Breast epithelium (tissue), 4 donors: Measurements from ENCODE around the gene MAJIN. TPM values are rescaled to one million over a fixed set of nuclear protein-coding genes. Genes with fewer than 3 reads are reported as not detected.

Source experiments
- DNase-seq, 2 donors: peaks; one replicate each; pipeline ENCODE4 v3.0.0-alpha.2; 2019; ENCODE audit warnings: low spot score in 2 of 2
- H3K27ac ChIP-seq, 2 donors: fragments of 200-600 bp; sonication (generic) in 1 of 2; one replicate each; pipeline ENCODE4 v1.5.1; 2016 to 2019; ENCODE audit warnings: mild to moderate bottlenecking in 1 of 2
- H3K27me3 ChIP-seq, 2 donors: fragments of 200-600 bp; sonication (generic) in 1 of 2; one replicate each; pipeline versions ENCODE4 v1.5.1 to v1.6.0; 2017 to 2019; ENCODE audit warnings: control low read depth in 1 of 2, mild to moderate bottlenecking in 1 of 2
- H3K36me3 ChIP-seq: fragments of 200-600 bp; one replicate; pipeline ENCODE4 v1.5.1; 2019
- H3K4me1 ChIP-seq, 2 donors: fragments of 200-600 bp; sonication (generic); one replicate each; pipeline ENCODE4 v1.5.1; 2016 to 2019; ENCODE audit warnings: control low read depth in 1 of 2
- H3K4me3 ChIP-seq, 3 donors: fragments of 200-600 bp; sonication (generic); 1 replicate in 2 of 3; 2 replicates in 1 of 3; pipeline ENCODE4 v1.5.1; 2016 to 2019; ENCODE audit warnings: mild to moderate bottlenecking in 3 of 3, moderate library complexity in 2 of 3
- H3K9me3 ChIP-seq, 2 donors: fragments of 200-600 bp; sonication (generic) in 1 of 2; one replicate each; pipeline ENCODE4 v1.5.1; 2016 to 2019; ENCODE audit warnings: control low read depth in 1 of 2
- POLR2A ChIP-seq: fragments of 450-650 bp; IDR thresholded peaks from one replicate; pipeline ENCODE4 v1.6.1; 2016; ENCODE audit warnings: antibody characterized with exemption, mild to moderate bottlenecking, moderate library complexity
- POLR2AphosphoS5 ChIP-seq, 3 donors: sonication (generic); formaldehyde crosslinking; IDR thresholded peaks; one replicate each; pipeline ENCODE4 v1.6.1; 2017; ENCODE audit warnings: antibody characterized with exemption in 3 of 3
- intact Hi-C: fragments of 100-400 bp; cut with DNase I; formaldehyde crosslinking; loops from one replicate; pipeline ENCODE4 v1.15.1; 2023; ENCODE audit warnings: low total_unique reads
- total RNA-seq, 3 donors: library from RNA; depleted of rRNA; stranded (reverse); fragments of >200 nt; gene quantifications; one replicate each; pipeline ENCODE4 v1.1.0, GENCODE V29; 2016
- TF ChIP-seq, protein P1 (sequence below), 3 donors: fragments of 450-650 bp; IDR thresholded peaks; one replicate each; pipeline ENCODE4 v1.5.1; 2016 to 2017; ENCODE audit warnings: antibody characterized with exemption in 3 of 3, mild to moderate bottlenecking in 3 of 3, moderate library complexity in 3 of 3

MAJIN gene
- total RNA-seq, 3 donors from 2014 or later: not detected

DNA sequence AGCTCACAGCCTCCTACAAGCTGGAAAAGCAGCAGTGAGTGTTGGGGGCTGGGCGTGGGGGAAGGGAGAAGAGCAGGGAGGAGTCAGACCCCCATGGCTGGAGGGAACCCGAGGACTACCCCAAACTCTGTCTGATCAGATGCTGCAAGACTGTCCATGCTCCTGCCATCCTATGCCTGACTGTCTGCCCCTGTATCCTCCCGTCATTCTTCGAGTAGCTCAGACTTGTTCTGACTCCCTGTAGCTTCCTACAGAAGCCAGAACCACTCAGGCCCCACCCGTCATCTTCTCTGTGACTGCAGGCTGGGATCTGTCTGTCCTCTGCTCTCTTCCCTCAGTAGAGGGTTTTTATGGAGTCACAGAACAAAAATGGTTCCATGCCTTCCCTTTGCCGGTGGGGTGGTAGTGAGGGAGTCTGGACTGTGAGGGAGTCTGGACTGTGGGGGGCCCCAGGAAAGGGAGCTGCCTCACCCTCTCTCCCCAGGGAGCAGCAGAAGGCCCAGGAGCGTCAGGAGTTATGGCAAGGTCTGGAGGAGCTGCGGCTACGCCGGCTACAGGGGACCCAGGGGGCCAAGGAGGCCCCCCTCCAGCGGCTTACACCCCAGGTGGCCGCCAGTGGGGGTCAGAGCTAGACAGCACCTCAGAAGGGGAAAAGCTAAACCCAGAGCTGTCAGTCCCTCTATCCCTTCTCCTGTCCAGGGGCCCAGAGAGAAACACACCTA, 38.5 kb downstream of the MAJIN start:
- Histone ChIP-seq H3K4me1 (no peaks in the 10 kb centered on the region), H3K4me3 (no peak overlapping the region), H3K36me3 (peaks cover 4% of the 10 kb centered on the region), H3K9me3 (no peaks in the 10 kb centered on the region), H3K27ac (no peak overlapping the region), H3K27me3 (no peaks in the 10 kb centered on the region)
- TF ChIP-seq POLR2AphosphoS5 (IDR thresholded peaks at IDR 0.05) (no peak), POLR2A (no peak)
- TF ChIP-seq, protein P1, sequence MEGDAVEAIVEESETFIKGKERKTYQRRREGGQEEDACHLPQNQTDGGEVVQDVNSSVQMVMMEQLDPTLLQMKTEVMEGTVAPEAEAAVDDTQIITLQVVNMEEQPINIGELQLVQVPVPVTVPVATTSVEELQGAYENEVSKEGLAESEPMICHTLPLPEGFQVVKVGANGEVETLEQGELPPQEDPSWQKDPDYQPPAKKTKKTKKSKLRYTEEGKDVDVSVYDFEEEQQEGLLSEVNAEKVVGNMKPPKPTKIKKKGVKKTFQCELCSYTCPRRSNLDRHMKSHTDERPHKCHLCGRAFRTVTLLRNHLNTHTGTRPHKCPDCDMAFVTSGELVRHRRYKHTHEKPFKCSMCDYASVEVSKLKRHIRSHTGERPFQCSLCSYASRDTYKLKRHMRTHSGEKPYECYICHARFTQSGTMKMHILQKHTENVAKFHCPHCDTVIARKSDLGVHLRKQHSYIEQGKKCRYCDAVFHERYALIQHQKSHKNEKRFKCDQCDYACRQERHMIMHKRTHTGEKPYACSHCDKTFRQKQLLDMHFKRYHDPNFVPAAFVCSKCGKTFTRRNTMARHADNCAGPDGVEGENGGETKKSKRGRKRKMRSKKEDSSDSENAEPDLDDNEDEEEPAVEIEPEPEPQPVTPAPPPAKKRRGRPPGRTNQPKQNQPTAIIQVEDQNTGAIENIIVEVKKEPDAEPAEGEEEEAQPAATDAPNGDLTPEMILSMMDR (IDR thresholded peaks at IDR 0.05): no peak
- intact Hi-C loops: no loop called here
- no peak for DNase-seq

DNA sequence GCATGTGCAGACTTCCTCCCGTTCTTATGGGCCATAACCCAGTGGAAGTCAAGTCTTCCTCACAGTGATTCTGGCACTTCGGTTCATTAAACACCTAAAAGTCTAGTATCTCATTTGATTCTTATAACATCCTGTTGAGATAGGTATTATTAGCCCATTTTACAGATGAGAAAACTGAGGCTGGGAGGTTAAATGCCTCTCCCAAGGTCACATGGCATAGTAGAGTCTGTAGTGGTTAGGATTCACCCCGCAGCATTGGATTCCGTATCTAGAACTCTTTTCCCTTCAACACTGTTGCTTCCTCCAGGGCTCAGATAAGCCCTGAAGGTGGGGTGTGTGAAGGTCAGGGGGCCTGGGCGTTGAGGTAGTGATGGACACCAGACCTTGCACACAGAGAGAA, 39.6 kb downstream of the MAJIN start:
- Histone ChIP-seq H3K9me3 (no peaks in the 10 kb centered on the region), H3K4me1 (no peaks in the 10 kb centered on the region), H3K36me3 (peaks cover 4% of the 10 kb centered on the region), H3K27me3 (no peaks in the 10 kb centered on the region), H3K4me3 (no peak overlapping the region), H3K27ac (no peak overlapping the region)
- TF ChIP-seq POLR2A (no peak), POLR2AphosphoS5 (IDR thresholded peaks at IDR 0.05) (no peak)
- TF ChIP-seq, protein P1 (IDR thresholded peaks at IDR 0.05): no peak
- DNase-seq: no peak
- intact Hi-C loops: no loop called here

DNA sequence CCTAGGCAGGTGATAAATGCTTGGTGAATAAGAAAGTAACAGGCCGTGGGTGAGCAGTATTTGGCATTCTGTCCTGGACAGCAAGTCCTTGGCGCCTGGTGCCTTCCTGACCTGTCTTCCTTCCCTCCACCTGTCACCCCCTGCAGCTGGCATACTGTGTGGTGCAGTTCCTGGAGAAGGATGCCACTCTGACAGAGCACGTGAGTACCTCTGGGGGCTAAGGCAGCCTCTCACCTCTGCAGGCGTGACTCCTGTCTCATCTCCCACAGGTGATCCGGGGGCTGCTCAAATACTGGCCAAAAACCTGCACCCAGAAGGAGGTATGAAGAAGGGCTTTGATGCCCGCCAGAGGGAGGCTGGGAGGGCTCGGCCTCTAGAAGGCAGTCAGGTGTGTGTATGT, 40.6 kb downstream of the MAJIN start:
- Histone ChIP-seq H3K4me1 (no peaks in the 10 kb centered on the region), H3K36me3 (peaks cover 4% of the 10 kb centered on the region), H3K4me3 (no peak overlapping the region), H3K9me3 (no peaks in the 10 kb centered on the region), H3K27me3 (no peaks in the 10 kb centered on the region), H3K27ac (no peak overlapping the region)
- no peak for DNase-seq
- intact Hi-C loops: no loop called here
- no peak for TF ChIP-seq POLR2AphosphoS5 (IDR thresholded peaks at IDR 0.05)
- TF ChIP-seq POLR2A: no peak
- TF ChIP-seq, protein P1 (IDR thresholded peaks at IDR 0.05): no peak

DNA sequence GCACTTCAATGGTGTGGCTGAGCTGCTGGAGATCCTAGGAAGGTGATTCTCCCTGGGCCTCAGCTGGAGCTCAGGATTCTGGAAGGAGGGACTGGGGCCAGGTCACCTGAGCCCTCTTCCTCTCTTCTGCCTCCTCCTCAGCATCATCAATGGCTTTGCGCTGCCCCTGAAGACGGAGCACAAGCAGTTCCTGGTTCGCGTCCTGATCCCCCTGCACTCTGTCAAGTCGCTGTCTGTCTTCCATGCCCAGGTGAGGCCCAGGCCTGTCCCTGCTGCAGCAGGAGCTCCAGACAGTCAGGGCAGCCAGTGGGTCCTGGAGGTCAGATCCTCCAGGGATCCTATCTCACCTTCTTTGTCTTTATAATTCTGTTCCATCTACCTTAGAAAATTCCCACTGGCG, 41.6 kb downstream of the MAJIN start:
- TF ChIP-seq POLR2A (no peak), POLR2AphosphoS5 (IDR thresholded peaks at IDR 0.05) (no peak)
- TF ChIP-seq, protein P1 (IDR thresholded peaks at IDR 0.05): no peak
- DNase-seq: no peak
- intact Hi-C loops: no loop called here
- Histone ChIP-seq H3K36me3 (peaks cover 4% of the 10 kb centered on the region), H3K27ac (no peak overlapping the region), H3K27me3 (no peaks in the 10 kb centered on the region), H3K9me3 (no peaks in the 10 kb centered on the region), H3K4me1 (peaks cover 0 to 3% of the 10 kb centered on the region in 2 donors), H3K4me3 (no peak overlapping the region)

DNA sequence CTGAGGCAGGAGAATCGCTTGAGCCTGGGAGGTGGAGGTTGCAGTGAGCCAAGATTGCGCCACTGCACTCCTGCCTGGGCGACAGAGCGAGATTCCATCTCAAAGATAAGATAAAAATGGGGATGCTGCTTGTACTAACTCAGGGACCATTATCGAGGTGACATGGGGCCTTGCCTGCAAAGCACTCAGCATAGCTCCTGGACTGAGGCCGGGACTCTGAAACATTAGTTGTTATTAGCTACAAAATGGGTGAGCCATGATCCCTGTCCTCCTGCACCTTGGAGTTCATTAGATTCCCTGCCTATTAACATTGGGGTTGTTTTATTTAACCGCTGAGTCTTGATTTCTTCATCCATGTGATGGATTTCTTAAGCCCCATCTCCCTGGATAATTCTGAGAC, 42.3 kb downstream of the MAJIN start:
- TF ChIP-seq POLR2AphosphoS5 (IDR thresholded peaks at IDR 0.05): no peak
- intact Hi-C loops: no loop called here
- peaks cover 4% of the 10 kb centered on the region for H3K36me3 ChIP-seq
- no peaks in the 10 kb centered on the region for H3K9me3 ChIP-seq
- no peak overlapping the region for H3K4me3 ChIP-seq
- no peaks in the 10 kb centered on the region for H3K27me3 ChIP-seq
- H3K4me1 ChIP-seq: peaks cover 0 to 7% of the 10 kb centered on the region in 2 donors
- DNase-seq: no peak
- no peak overlapping the region for H3K27ac ChIP-seq
